ENCODE data around the gene MAP4K3. TPM values are rescaled to one million over a fixed set of nuclear protein-coding genes. Genes with fewer than 3 reads are reported as not detected.

The MAP4K3 gene
- total RNA-seq, 1 donor from 2014 or later: 11.0 TPM

- DNase-seq: no peak
- intact Hi-C loops (cut with micrococcal nuclease): loop anchor here (1.0 to 5.0 kb wide), 3 partner anchors 112 to 351 kb away; no protein-coding TSS in a partner anchor
- no peak for ATAC-seq (ENCODE audit: low read depth)
- H3K4me1 Mint-ChIP-seq: peaks cover 30% of the 10 kb centered on the region
- no peak overlapping the region for H3K4me3 Mint-ChIP-seq
- H3K27ac Mint-ChIP-seq: no peak overlapping the region
- no peak for TF ChIP-seq CTCF (IDR thresholded peaks at IDR 0.05)
- peaks cover 7% of the 10 kb centered on the region for H3K36me3 Mint-ChIP-seq (ENCODE audit: low read depth)
- ChIA-PET CTCF (interaction anchor here (0.9 to 8.5 kb wide), 8 partner anchors 9 to 351 kb away, joined by 3 to 120 read pairs (median 4); partner anchors contain the start of gene MAP4K3), POLR2A (interaction anchor here (1.3 kb wide), 1 partner anchor 352 kb away, joined by 3 read pairs; no protein-coding TSS in a partner anchor)
- H3K27me3 Mint-ChIP-seq: no peaks in the 10 kb centered on the region
- H3K9me3 Mint-ChIP-seq: peaks cover 7% of the 10 kb centered on the region
Observed at GRCh38 chr2:39378968-39379367, 58.1 kb downstream of the MAP4K3 start.

GRCh38 chr2:39377226-39377939, 59.7 kb downstream of the MAP4K3 start:
- H3K27me3 Mint-ChIP-seq: no peaks in the 10 kb centered on the region
- intact Hi-C loops (cut with micrococcal nuclease): loop anchor here (1.0 to 5.0 kb wide), 2 partner anchors 110 to 115 kb away; no protein-coding TSS in a partner anchor
- peak overlapping the region; percentile 12 for H3K4me3 Mint-ChIP-seq
- H3K9me3 Mint-ChIP-seq: peaks cover 15% of the 10 kb centered on the region
- H3K4me1 Mint-ChIP-seq: peaks cover 28% of the 10 kb centered on the region
- peak overlapping the region; percentile 80 for H3K27ac Mint-ChIP-seq
- no peak for TF ChIP-seq CTCF (IDR thresholded peaks at IDR 0.05)
- peaks cover 13% of the 10 kb centered on the region for H3K36me3 Mint-ChIP-seq (ENCODE audit: low read depth)
- DNase-seq (no peak), ATAC-seq (ENCODE audit: low read depth) (peak; percentile 86)
- ChIA-PET CTCF (interaction anchor here (0.6 to 8.5 kb wide), 7 partner anchors 60 to 430 kb away, joined by 3 to 120 read pairs (median 5); partner anchors contain the start of gene MAP4K3), POLR2A (interaction anchor here (0.5 to 1.7 kb wide), 5 partner anchors 12 to 115 kb away, joined by 3 to 7 read pairs (median 4); partner anchors contain the start of gene MAP4K3)

GRCh38 chr2:39375917-39376316, 61.2 kb downstream of the MAP4K3 start:
- intact Hi-C loops (cut with micrococcal nuclease): loop anchor here (5.0 kb wide), 1 partner anchor 109 kb away; no protein-coding TSS in a partner anchor
- Mint-ChIP-seq H3K4me1 (peaks cover 27% of the 10 kb centered on the region), H3K9me3 (peaks cover 18% of the 10 kb centered on the region), H3K27ac (no peak overlapping the region), H3K4me3 (no peak overlapping the region), H3K36me3 (ENCODE audit: low read depth) (peaks cover 17% of the 10 kb centered on the region), H3K27me3 (no peaks in the 10 kb centered on the region)
- CTCF ChIA-PET: interaction anchor here (8.5 kb wide), 1 partner anchor 354 kb away, joined by 120 read pairs; no protein-coding TSS in a partner anchor
- no peak for ATAC-seq (ENCODE audit: low read depth)
- DNase-seq: no peak
- POLR2A ChIA-PET: no interaction called here
- no peak for TF ChIP-seq CTCF (IDR thresholded peaks at IDR 0.05)

- Mint-ChIP-seq H3K27ac (no peak overlapping the region), H3K4me1 (peaks cover 10% of the 10 kb centered on the region), H3K4me3 (no peak overlapping the region), H3K9me3 (peaks cover 18% of the 10 kb centered on the region), H3K36me3 (ENCODE audit: low read depth) (peaks cover 17% of the 10 kb centered on the region), H3K27me3 (no peaks in the 10 kb centered on the region)
- TF ChIP-seq CTCF (IDR thresholded peaks at IDR 0.05): no peak
- POLR2A ChIA-PET: no interaction called here
- DNase-seq: no peak
- ATAC-seq (ENCODE audit: low read depth): no peak
- CTCF ChIA-PET: no interaction called here
- intact Hi-C loops (cut with micrococcal nuclease): no loop called here
Observed at GRCh38 chr2:39373181-39373802, 63.8 kb downstream of the MAP4K3 start.

GRCh38 chr2:39370101-39370500, 67.0 kb downstream of the MAP4K3 start:
- Mint-ChIP-seq H3K27me3 (no peaks in the 10 kb centered on the region), H3K9me3 (peaks cover 11% of the 10 kb centered on the region), H3K27ac (no peak overlapping the region), H3K36me3 (ENCODE audit: low read depth) (peaks cover 10% of the 10 kb centered on the region), H3K4me1 (no peaks in the 10 kb centered on the region), H3K4me3 (no peak overlapping the region)
- intact Hi-C loops (cut with micrococcal nuclease): no loop called here
- DNase-seq (no peak), ATAC-seq (ENCODE audit: low read depth) (no peak)
- TF ChIP-seq CTCF (IDR thresholded peaks at IDR 0.05): no peak
- CTCF ChIA-PET: no interaction called here
- POLR2A ChIA-PET: no interaction called here

All from activated B cell treated with CpG ODN at 0.5 μM for 24 hours (primary cell).